Measurements from ENCODE around the gene TH.

Gene TH

GRCh38 chr11:2160736-2161259, 10.8 kb downstream of the TH start, which contains the start of gene INS:
TSS of gene INS (minus strand) at chr11:2161209. CDS start at chr11:2160971, 238 bp downstream.
- TF ChIP-seq CTCF (IDR thresholded peaks at IDR 0.05; ENCODE audit: low read depth, low read length) = no peak
- H3K4me3 ChIP-seq (ENCODE audit: low read depth, low read length) = no peak within 1 kb of the TSS

DNA sequence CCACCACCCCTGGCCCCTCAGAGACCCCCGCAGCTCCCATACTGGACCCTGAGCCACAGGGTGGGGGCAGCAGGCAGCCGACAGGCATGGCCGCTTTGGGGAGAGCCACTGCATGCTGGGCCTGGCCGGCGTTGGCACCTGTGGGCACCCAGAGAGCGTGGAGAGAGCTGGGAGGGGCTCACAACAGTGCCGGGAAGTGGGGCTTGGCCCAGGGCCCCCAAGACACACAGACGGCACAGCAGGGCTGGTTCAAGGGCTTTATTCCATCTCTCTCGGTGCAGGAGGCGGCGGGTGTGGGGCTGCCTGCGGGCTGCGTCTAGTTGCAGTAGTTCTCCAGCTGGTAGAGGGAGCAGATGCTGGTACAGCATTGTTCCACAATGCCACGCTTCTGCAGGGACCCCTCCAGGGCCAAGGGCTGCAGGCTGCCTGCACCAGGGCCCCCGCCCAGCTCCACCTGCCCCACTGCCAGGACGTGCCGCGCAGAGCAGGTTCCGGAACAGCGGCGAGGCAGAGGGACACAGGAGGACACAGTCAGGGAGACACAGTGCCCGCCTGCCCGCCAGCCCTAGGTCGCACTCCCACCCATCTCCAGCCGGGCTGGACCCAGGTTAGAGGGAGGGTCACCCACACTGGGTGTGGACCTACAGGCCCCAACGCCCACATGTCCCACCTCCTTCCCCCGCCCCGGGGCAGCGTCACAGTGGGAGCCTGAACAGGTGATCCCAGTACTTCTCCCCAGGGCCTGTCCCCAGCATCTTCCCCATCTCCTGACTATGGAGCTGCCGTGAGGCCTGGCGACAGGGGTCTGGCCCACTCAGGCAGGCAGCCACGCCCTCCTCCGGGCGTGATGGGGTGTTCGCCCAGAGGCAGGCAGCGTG, 11.8 kb downstream of the TH start:
- no peak for TF ChIP-seq CTCF (IDR thresholded peaks at IDR 0.05; ENCODE audit: low read depth, low read length)
- no peak overlapping the region for H3K4me3 ChIP-seq (ENCODE audit: low read depth, low read length)

DNA sequence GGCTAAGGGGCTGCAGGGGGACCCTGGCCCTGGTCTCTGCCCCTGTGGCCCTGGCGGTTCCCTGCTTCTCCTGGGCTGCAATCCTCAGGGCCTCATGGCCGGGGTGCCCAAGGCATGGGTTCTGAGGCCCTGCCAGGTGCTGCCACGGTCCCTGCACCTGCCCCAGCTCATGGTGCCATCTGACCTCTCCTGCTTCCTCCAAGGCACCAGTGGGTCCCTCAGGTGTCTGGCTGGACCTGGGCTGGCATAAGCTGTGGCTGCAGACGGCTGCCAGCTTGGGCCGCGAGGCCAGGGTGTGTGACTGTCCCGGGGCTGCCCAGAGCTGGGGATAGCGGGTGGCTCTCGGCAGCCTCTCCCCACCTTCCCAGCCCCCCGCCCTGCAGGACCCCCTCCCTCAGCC, 12.6 kb downstream of the TH start:
- H3K4me3 ChIP-seq (ENCODE audit: low read depth, low read length) = no peak overlapping the region
- TF ChIP-seq CTCF (IDR thresholded peaks at IDR 0.05; ENCODE audit: low read depth, low read length) = no peak

GRCh38 chr11:2158296-2158737, 13.3 kb downstream of the TH start:
- no peak for TF ChIP-seq CTCF (IDR thresholded peaks at IDR 0.05; ENCODE audit: low read depth, low read length)

GRCh38 chr11:2157294-2158040, 14.1 kb downstream of the TH start:
- TF ChIP-seq CTCF (IDR thresholded peaks at IDR 0.05; ENCODE audit: low read depth, low read length) = no peak
- no peak overlapping the region for H3K4me3 ChIP-seq (ENCODE audit: low read depth, low read length)

More at GRCh38 chr11:2158296-2158737, 13.3 kb downstream of the TH start:
- H3K4me3 ChIP-seq (ENCODE audit: low read depth, low read length) = no peak overlapping the region

DNA sequence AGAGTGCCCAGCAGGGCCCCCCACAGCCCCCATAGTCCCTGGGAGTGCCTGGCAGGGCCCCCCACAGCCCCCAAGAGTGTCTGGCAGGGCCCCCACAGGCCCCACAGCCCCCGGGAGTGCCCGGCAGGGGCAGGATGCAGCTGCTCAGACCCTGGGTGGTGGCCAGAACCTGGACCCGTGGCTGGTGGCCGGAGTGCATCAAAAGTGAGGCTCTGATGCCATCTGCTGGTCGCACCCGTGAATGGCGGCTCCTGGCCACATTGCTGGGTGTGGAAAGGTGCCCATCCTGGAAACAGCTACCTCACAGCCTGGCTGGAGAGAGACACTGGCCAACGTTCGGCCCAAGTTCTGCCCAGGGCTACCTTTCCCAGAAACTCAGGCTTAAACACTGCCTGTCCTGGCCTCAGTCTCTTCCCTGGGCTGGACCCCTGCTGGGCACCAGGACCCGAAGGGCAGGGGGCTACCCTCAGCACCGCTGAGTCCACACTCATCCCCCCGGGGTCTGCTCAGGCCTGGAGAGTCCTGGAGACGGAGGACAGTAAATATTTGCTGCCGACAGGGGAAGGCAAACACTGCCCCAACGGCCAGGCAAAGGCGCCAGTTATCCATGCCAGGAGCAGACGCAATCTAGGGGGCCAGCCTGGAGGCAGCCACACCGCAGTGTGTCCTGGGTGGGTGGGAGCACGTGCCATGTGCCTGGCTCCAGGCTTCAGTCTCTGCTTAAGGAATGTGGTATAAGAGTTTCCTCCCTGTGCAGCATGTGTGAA, 15.0 kb downstream of the TH start:
- no peak overlapping the region for H3K4me3 ChIP-seq (ENCODE audit: low read depth, low read length)
- TF ChIP-seq CTCF (IDR thresholded peaks at IDR 0.05; ENCODE audit: low read depth, low read length) = peak; percentile 74
